H1 (cell line): Measurements from ENCODE around the gene TTBK2. TPM values are rescaled to one million over a fixed set of nuclear protein-coding genes. Genes with fewer than 3 reads are reported as not detected.

Experiments
- CTCF ChIA-PET: fragments of 300-600 bp; sonication (Branson Sonifier 250); formaldehyde crosslinking; loops from one replicate; lab custom pipeline; 2021; ENCODE audit not compliant: partially characterized antibody; lab: Charles Lee
- POLR2A ChIA-PET: fragments of 300-600 bp; sonication (Branson Sonifier 250); formaldehyde crosslinking; loops from one replicate; lab custom pipeline; 2021; ENCODE audit warnings: inconsistent platforms; ENCODE audit not compliant: partially characterized antibody; lab: Charles Lee
- DNase-seq, 2 experiments: peaks; one replicate each; pipeline versions ENCODE4 v3.0.0 to v3.0.0-alpha.2; 2010 to 2022; ENCODE audit warnings: low spot score in 2 of 2, low read depth in 1 of 2, mixed read lengths in 1 of 2
- FAIRE-seq: peaks from 2 replicates; lab custom pipeline; 2011; peaks lifted over from hg19 to GRCh38; lab: Jason Lieb, UNC
- H2AFZ ChIP-seq: 2 replicates; pipeline ENCODE4 v1.8.1; 2012; ENCODE audit warnings: low read length, inconsistent platforms
- H2AK5ac ChIP-seq: 2 replicates; pipeline ENCODE4 v1.6.1; 2013; ENCODE audit warnings: low read depth, low read length
- H2BK120ac ChIP-seq: replicated peaks from 2 replicates; pipeline ENCODE3; 2013; ENCODE audit warnings: low read depth, low read length, inconsistent platforms
- H2BK12ac ChIP-seq: 2 replicates; pipeline ENCODE4 v1.6.1; 2013; ENCODE audit warnings: low read depth, low read length
- H2BK15ac ChIP-seq: 2 replicates; pipeline ENCODE4 v1.6.1; 2013; ENCODE audit warnings: low read length
- H2BK20ac ChIP-seq: 2 replicates; pipeline ENCODE4 v1.6.1; 2013; ENCODE audit warnings: low read length
- H2BK5ac ChIP-seq: 2 replicates; pipeline ENCODE4 v1.6.1; 2013; ENCODE audit warnings: low read depth, low read length
- H3K14ac ChIP-seq: 2 replicates; pipeline ENCODE4 v1.6.1; 2013; ENCODE audit warnings: inconsistent platforms; ENCODE audit not compliant: insufficient read length
- H3K18ac ChIP-seq: 2 replicates; pipeline ENCODE4 v1.6.1; 2013; ENCODE audit warnings: low read length; ENCODE audit errors: extremely low read depth
- H3K23ac ChIP-seq: 2 replicates; pipeline ENCODE4 v1.6.1; 2013; ENCODE audit warnings: inconsistent platforms; ENCODE audit not compliant: insufficient read length
- H3K23me2 ChIP-seq: 2 replicates; pipeline ENCODE4 v1.6.1; 2013; ENCODE audit warnings: low read depth, low read length
- H3K27ac ChIP-seq: 2 replicates; pipeline ENCODE4 v1.6.1; 2011; ENCODE audit warnings: low read depth, low read length, inconsistent platforms
- H3K27me3 ChIP-seq, 4 experiments: replicated peaks in 1 of 4; 1 replicate in 1 of 4; 2 replicates in 3 of 4; pipeline versions ENCODE4 v1.6.1 to v1.8.1; 2011 to 2013; ENCODE audit warnings: low read length in 3 of 4, mild to moderate bottlenecking in 3 of 4, inconsistent platforms in 2 of 4, mixed read lengths in 2 of 4, moderate library complexity in 1 of 4; ENCODE audit not compliant: control insufficient read depth in 3 of 4, insufficient read depth in 3 of 4; ENCODE audit errors: extremely low read depth in 1 of 4
- H3K36me3 ChIP-seq, 4 experiments: 2 replicates each; pipeline versions ENCODE4 v1.6.1 to v1.8.1; 2011 to 2013; ENCODE audit warnings: mild to moderate bottlenecking in 4 of 4, low read length in 3 of 4, moderate library complexity in 2 of 4, control low read depth in 1 of 4, inconsistent platforms in 1 of 4; ENCODE audit not compliant: insufficient read depth in 4 of 4, control insufficient read depth in 2 of 4
- H3K4ac ChIP-seq: replicated peaks from 2 replicates; pipeline ENCODE3; 2013; ENCODE audit warnings: low read length, low read depth, mixed read lengths, inconsistent platforms; ENCODE audit not compliant: insufficient read length
- H3K4me1 ChIP-seq, 4 experiments: replicated peaks in 1 of 4; 1 replicate in 1 of 4; 2 replicates in 3 of 4; pipeline versions ENCODE4 v1.6.1 to v1.8.1; 2011 to 2013; ENCODE audit warnings: low read length in 3 of 4, inconsistent platforms in 2 of 4, mixed read lengths in 1 of 4; ENCODE audit not compliant: insufficient read depth in 4 of 4, control insufficient read depth in 3 of 4
- H3K4me2 ChIP-seq, 2 experiments: 2 replicates each; pipeline versions ENCODE4 v1.6.1 to v1.8.1; 2011 to 2013; ENCODE audit warnings: low read depth in 2 of 2, low read length in 2 of 2, control low read depth in 1 of 2, inconsistent platforms in 1 of 2, mild to moderate bottlenecking in 1 of 2; ENCODE audit not compliant: insufficient read depth in 1 of 2
- H3K4me3 ChIP-seq, 4 experiments: fragments of 200-600, 300-600 bp in 1 of 4; sonication (generic), shearing (Covaris generic), sonication (Bioruptor Twin) in 1 of 4; 2 replicates each; pipeline versions ENCODE4 v1.5.1 to v1.8.1; 2011 to 2016; ENCODE audit warnings: low read length in 4 of 4, low read depth in 3 of 4, control low read depth in 2 of 4, inconsistent platforms in 2 of 4, mild to moderate bottlenecking in 2 of 4, mixed read lengths in 1 of 4, moderate library complexity in 1 of 4; ENCODE audit not compliant: insufficient read depth in 2 of 4; ENCODE audit errors: extremely low read depth in 1 of 4
- H3K56ac ChIP-seq: replicated peaks from 2 replicates; pipeline ENCODE3; 2013; ENCODE audit warnings: low read depth, mild to moderate bottlenecking, mixed read lengths, low read length, inconsistent platforms; ENCODE audit not compliant: insufficient read length
- H3K79me1 ChIP-seq: 2 replicates; pipeline ENCODE4 v1.6.1; 2013; ENCODE audit warnings: low read depth, low read length, control low read depth
- H3K79me2 ChIP-seq, 2 experiments: 2 replicates each; pipeline versions ENCODE4 v1.6.1 to v1.8.1; 2012 to 2013; ENCODE audit warnings: low read length in 2 of 2, mild to moderate bottlenecking in 2 of 2, inconsistent platforms in 1 of 2; ENCODE audit not compliant: insufficient read depth in 2 of 2, control insufficient read depth in 1 of 2
- H3K9ac ChIP-seq, 4 experiments: replicated peaks in 1 of 4; 1 replicate in 1 of 4; 2 replicates in 3 of 4; pipeline versions ENCODE4 v1.6.1 to v1.8.1; 2011 to 2013; ENCODE audit warnings: low read depth in 3 of 4, low read length in 3 of 4, control low read depth in 2 of 4, mild to moderate bottlenecking in 2 of 4, moderate library complexity in 2 of 4, inconsistent platforms in 1 of 4; ENCODE audit errors: extremely low read depth in 1 of 4
- H3K9me3 ChIP-seq, 2 experiments: 2 replicates each; pipeline versions ENCODE4 v1.6.1 to v1.8.1; 2012 to 2013; ENCODE audit warnings: mild to moderate bottlenecking in 2 of 2, moderate library complexity in 2 of 2, control low read depth in 1 of 2, inconsistent platforms in 1 of 2, low read depth in 1 of 2, low read length in 1 of 2, mixed read lengths in 1 of 2; ENCODE audit not compliant: insufficient read depth in 2 of 2
- H4K20me1 ChIP-seq, 2 experiments: replicated peaks in 1 of 2; 2 replicates each; pipeline versions ENCODE3 to v1.8.1; 2011 to 2013; ENCODE audit warnings: inconsistent platforms in 2 of 2, low read length in 2 of 2, mild to moderate bottlenecking in 1 of 2; ENCODE audit not compliant: insufficient read depth in 2 of 2, control insufficient read depth in 1 of 2
- H4K5ac ChIP-seq: 2 replicates; pipeline ENCODE4 v1.6.1; 2013; ENCODE audit warnings: low read length, low read depth, mixed read lengths, inconsistent platforms; ENCODE audit not compliant: insufficient read length
- H4K8ac ChIP-seq: 2 replicates; pipeline ENCODE4 v1.8.0; 2013; ENCODE audit warnings: mild to moderate bottlenecking, moderate library complexity, low read length, inconsistent platforms; ENCODE audit not compliant: insufficient read depth; ENCODE audit errors: extremely low read depth
- H4K91ac ChIP-seq: replicated peaks from 2 replicates; pipeline ENCODE3; 2013; ENCODE audit warnings: low read length, mixed read lengths, inconsistent platforms; ENCODE audit not compliant: insufficient read length
- RAD21 ChIP-seq, 2 experiments: IDR thresholded peaks in 1 of 2; conservative IDR thresholded peaks in 1 of 2; 2 replicates each; pipeline ENCODE4 v1.6.1; 2011; ENCODE audit warnings: low read depth in 2 of 2, low read length in 2 of 2, improper control_type of control experiment in 1 of 2, inconsistent platforms in 1 of 2, mild to moderate bottlenecking in 1 of 2, moderate library complexity in 1 of 2
- SIX5 ChIP-seq: IDR thresholded peaks from 2 replicates; pipeline ENCODE4 v1.6.1; 2011; ENCODE audit warnings: mild to moderate bottlenecking, low read depth, low read length
- WGBS, 2 experiments: shearing (Covaris generic) in 1 of 2; methylation state at CpG; one replicate each; pipeline versions ENCODE4 v1.1.6 to v1.1.7; 2013 to 2015; ENCODE audit warnings: low lambda C conversion rate in 2 of 2, mixed read lengths in 2 of 2, inconsistent platforms in 1 of 2, low coverage in 1 of 2, missing lambda C conversion rate in 1 of 2; ENCODE audit not compliant: insufficient replicate concordance in 2 of 2, insufficient coverage in 1 of 2, insufficient read length in 1 of 2; ENCODE audit errors: extremely low coverage in 1 of 2, missing lambda C conversion rate in 1 of 2; 5-methylcytosine and 5-hydroxymethylcytosine counted together
- polyA plus RNA-seq, 7 experiments: library from polyadenylated mRNA; depleted of rRNA in 3 of 7; stranded (reverse) in 5 of 7; unstranded in 2 of 7; fragments of >200 nt in 5 of 7; fragments of 200-250 nt in 2 of 7; gene quantifications; 1 replicate in 5 of 7; 2 replicates in 1 of 7; 4 replicates in 1 of 7; pipeline versions ENCODE4 v1.2.1 to v1.2.3, GENCODE V29; 2011 to 2013; ENCODE audit warnings: missing spikeins in 2 of 7, mixed read lengths in 2 of 7
- total RNA-seq: library from RNA; stranded (reverse); fragmentation: NEBNext Ultra II Directional; extraction: Animal tissue kit (Norgen Biotek cat#: 25700); gene quantifications from 2 replicates; pipeline ENCODE4 v1.2.1, GENCODE V29; 2021
- TF ChIP-seq, protein P1 (sequence below): IDR thresholded peaks from 2 replicates; pipeline ENCODE4 v1.6.1; 2011; ENCODE audit warnings: low read length, improper control_type of control experiment
- TF ChIP-seq, protein P2 (sequence below), 3 experiments: IDR thresholded peaks; 1 replicate in 2 of 3; 2 replicates in 1 of 3; pipeline versions ENCODE4 v1.5.1 to v1.6.1; 2011; ENCODE audit warnings: low read length in 3 of 3, mild to moderate bottlenecking in 3 of 3, inconsistent platforms in 2 of 3, low read depth in 1 of 3, moderate library complexity in 1 of 3; ENCODE audit not compliant: insufficient read depth in 1 of 3; ENCODE audit errors: control extremely low read depth in 1 of 3

The TTBK2 gene
- total and polyA plus RNA-seq, 2 of the 8 experiments (the other 6 are each of a cell fraction or from before 2014, with no cell fraction given) = 2.7 to 18.2 TPM

GRCh38 chr15:42723068-42723467 lies 197.5 kb downstream of the TTBK2 start:
- POLR2A ChIA-PET = interaction anchor here (0.9 to 5.5 kb wide), 2 partner anchors 9 to 258 kb away, joined by 3 to 27 read pairs; no protein-coding TSS in a partner anchor
- H4K20me1 ChIP-seq = peaks cover 2 to 6% of the 10 kb centered on the region in 2 experiments
- no peak overlapping the region for H3K27ac ChIP-seq
- 83% methylated on average over 4 of the region's 4 CpGs; no CpG with 5 or more reads in 1 of the 2 experiments for WGBS, 2 experiments
- H2BK12ac ChIP-seq = no peak overlapping the region
- H3K79me1 ChIP-seq = no peaks in the 10 kb centered on the region
- H3K4ac ChIP-seq = no peak overlapping the region
- H3K23ac ChIP-seq = no peak overlapping the region
- H3K14ac ChIP-seq = no peak overlapping the region
- H4K91ac ChIP-seq = no peak overlapping the region
- peaks cover 8 to 48% (median 30%) of the 10 kb centered on the region in 4 experiments for H3K36me3 ChIP-seq
- no peak overlapping the region for H4K8ac ChIP-seq
- H3K9ac ChIP-seq = no peak overlapping the region
- H3K18ac ChIP-seq = no peak overlapping the region
- no peak overlapping the region for H2AFZ ChIP-seq
- H3K4me1 ChIP-seq = no peaks in the 10 kb centered on the region
- H3K79me2 ChIP-seq = no peaks in the 10 kb centered on the region
- TF ChIP-seq, protein P1, sequence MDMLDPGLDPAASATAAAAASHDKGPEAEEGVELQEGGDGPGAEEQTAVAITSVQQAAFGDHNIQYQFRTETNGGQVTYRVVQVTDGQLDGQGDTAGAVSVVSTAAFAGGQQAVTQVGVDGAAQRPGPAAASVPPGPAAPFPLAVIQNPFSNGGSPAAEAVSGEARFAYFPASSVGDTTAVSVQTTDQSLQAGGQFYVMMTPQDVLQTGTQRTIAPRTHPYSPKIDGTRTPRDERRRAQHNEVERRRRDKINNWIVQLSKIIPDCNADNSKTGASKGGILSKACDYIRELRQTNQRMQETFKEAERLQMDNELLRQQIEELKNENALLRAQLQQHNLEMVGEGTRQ = no peak
- TF ChIP-seq SIX5 = no peak
- TF ChIP-seq, protein P2, sequence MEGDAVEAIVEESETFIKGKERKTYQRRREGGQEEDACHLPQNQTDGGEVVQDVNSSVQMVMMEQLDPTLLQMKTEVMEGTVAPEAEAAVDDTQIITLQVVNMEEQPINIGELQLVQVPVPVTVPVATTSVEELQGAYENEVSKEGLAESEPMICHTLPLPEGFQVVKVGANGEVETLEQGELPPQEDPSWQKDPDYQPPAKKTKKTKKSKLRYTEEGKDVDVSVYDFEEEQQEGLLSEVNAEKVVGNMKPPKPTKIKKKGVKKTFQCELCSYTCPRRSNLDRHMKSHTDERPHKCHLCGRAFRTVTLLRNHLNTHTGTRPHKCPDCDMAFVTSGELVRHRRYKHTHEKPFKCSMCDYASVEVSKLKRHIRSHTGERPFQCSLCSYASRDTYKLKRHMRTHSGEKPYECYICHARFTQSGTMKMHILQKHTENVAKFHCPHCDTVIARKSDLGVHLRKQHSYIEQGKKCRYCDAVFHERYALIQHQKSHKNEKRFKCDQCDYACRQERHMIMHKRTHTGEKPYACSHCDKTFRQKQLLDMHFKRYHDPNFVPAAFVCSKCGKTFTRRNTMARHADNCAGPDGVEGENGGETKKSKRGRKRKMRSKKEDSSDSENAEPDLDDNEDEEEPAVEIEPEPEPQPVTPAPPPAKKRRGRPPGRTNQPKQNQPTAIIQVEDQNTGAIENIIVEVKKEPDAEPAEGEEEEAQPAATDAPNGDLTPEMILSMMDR (IDR thresholded peaks at IDR 0.05; ENCODE audit: control extremely low read depth in 1 of 3, insufficient read depth in 1 of 3, low read depth in 1 of 3, low read length in 3 of 3) = peak in 2 of 3 experiments; percentile 15 to 24; a peak in 2 of 4 replicates
- TF ChIP-seq RAD21 (IDR thresholded peaks at IDR 0.05 in 1 of 2, conservative IDR thresholded peaks at IDR 0.05 in 1 of 2; ENCODE audit: low read depth in 2 of 2, low read length in 2 of 2) = peak; percentile 22 to 25
- H3K4me3 ChIP-seq = no peak overlapping the region
- no peaks in the 10 kb centered on the region for H3K27me3 ChIP-seq
- FAIRE-seq = no peak
- 0 out of 2 replicates have a peak, but pooled peaks cover 2% of the 10 kb centered on the region for H3K23me2 ChIP-seq
- no peak overlapping the region for H2BK20ac ChIP-seq
- DNase-seq = no peak
- H3K9me3 ChIP-seq = no peaks in the 10 kb centered on the region
- no peak overlapping the region for H2AK5ac ChIP-seq
- no peak overlapping the region for H2BK120ac ChIP-seq
- H2BK5ac ChIP-seq = no peak overlapping the region
- H3K4me2 ChIP-seq = no peak overlapping the region
- CTCF ChIA-PET = interaction anchor here (0.7 to 3.4 kb wide), 15 partner anchors 8 to 342 kb away, joined by 3 to 27 read pairs (median 5); no protein-coding TSS in a partner anchor
- no peak overlapping the region for H2BK15ac ChIP-seq
- no peak overlapping the region for H4K5ac ChIP-seq
- no peak overlapping the region for H3K56ac ChIP-seq
